ENCODE measurements around the gene ZNRF1. TPM values are rescaled to one million over a fixed set of nuclear protein-coding genes. Genes with fewer than 3 reads are reported as not detected.

Gene ZNRF1
- total RNA-seq, 4 donors from 2014 or later: 8.3 to 17.3 (median 13.2) TPM

DNA sequence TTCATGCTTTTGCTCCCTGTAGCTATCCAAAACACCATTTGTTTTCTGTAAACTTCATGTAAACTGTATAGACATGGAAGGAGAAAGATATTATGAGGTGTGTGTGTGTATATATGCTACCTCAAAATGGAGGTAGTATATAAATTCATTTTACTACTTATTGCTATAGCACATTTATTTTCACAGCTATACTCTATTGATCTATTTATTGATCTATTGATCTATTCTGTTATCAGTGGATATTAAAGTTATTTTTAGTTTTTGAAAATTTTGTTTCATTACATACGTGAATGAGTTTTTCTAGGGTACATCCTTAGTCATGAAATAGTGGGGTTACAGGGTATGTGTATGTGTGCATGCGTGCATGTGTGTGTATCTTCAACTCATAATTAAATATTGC is 15.5 kb downstream of the ZNRF1 start:
- TF ChIP-seq, protein P1, sequence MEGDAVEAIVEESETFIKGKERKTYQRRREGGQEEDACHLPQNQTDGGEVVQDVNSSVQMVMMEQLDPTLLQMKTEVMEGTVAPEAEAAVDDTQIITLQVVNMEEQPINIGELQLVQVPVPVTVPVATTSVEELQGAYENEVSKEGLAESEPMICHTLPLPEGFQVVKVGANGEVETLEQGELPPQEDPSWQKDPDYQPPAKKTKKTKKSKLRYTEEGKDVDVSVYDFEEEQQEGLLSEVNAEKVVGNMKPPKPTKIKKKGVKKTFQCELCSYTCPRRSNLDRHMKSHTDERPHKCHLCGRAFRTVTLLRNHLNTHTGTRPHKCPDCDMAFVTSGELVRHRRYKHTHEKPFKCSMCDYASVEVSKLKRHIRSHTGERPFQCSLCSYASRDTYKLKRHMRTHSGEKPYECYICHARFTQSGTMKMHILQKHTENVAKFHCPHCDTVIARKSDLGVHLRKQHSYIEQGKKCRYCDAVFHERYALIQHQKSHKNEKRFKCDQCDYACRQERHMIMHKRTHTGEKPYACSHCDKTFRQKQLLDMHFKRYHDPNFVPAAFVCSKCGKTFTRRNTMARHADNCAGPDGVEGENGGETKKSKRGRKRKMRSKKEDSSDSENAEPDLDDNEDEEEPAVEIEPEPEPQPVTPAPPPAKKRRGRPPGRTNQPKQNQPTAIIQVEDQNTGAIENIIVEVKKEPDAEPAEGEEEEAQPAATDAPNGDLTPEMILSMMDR (IDR thresholded peaks at IDR 0.05; ENCODE audit: low read depth): no peak

DNA sequence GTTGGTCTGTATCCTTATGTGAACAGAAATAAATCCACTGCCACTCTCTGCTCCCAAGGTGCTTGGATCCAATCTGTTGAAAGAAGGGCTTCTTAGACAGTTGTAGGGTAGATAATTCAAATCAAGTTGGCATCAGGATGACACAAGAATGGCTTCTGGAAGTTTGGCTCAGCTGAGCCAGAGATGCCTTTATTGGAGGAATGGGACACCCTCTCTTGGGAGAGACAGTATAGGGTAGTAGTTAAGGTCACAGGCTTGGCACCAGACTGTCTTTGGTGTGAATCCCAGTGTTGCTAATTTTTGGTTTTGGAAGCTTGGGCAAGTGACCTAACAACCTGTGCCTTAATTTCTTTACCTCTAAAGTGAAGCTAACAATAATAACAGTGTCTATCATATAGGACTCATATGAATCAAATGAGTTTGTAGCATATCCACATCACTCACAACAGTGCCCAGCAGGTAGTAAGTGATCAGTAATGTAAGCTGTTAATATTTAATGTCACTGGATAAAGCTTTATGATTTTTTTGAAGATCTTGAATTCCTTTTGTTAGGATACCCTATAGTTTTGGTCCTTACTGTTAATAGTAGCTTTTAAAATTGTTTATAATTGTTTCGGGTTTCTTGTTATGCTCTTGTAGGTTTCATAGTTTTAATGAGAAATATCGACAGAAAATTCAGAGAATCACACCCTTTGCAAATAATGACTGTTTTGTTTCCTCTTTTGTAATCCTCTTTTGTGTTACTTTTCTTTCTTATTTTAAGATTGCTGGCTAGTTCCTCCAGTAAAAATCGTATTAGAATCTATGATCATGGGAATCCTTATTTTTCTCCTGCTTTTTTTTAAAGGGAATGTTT is 19.1 kb downstream of the ZNRF1 start:
- TF ChIP-seq, protein P1 (IDR thresholded peaks at IDR 0.05; ENCODE audit: low read depth): no peak

DNA sequence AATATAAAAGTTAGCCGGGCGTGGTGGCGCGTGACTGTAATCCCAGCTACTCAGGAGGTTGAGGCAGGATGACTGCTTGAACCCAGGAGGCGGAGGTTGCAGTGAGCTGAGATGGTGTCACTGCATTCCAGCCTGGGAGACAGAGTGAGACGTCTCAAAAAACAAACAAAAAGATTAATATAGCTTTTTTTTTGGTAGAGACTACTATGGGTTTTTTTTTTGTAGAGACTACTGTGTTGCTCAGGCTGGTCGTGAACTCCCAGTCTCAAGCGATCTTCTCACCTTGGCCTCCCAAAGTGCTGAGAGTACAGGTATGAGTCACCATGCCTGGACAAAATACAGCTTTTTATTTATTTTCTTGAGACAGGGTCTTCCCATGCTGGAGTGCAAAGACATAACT is 20.2 kb downstream of the ZNRF1 start:
- TF ChIP-seq, protein P1 (IDR thresholded peaks at IDR 0.05; ENCODE audit: low read depth): no peak

DNA sequence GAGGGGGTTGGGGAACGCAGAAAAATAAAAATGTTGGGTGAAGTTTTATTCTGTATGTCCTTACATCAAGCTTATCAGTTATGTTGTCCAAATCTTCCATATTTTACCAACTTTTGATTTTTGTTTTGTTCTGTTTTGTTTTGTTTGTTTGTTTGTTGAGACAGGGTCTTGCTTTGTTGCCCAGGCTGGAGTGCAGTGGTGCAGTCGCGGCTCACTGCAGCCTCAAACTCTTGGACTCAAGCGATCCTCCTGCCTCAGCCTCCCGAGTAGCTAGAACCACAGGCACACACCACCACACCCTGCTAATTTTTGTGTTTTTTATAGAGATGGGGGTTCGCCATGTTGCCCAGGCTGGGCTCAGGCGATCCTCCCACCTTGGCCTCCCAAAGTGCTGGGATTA is 20.8 kb downstream of the ZNRF1 start:
- TF ChIP-seq, protein P1 (IDR thresholded peaks at IDR 0.05; ENCODE audit: low read depth): no peak

DNA sequence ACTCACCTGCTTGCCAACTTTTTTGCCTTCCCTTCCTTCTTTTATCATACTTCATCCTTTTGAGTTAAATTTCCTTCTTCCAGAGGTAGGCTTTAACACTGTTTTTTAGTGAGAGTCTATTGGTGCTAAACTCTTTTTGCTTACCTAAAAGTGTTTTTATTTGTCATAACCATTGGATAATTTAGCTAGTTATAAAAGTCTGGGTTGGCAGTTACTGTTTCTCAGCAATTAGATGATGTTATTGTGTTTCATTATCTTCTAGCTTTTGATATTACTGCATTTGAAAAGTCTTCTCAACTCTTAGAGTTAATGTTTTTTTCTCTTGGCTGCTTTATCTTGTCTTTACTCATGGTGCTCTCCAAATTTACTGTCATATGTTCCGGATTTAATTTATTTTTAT is 22.6 kb downstream of the ZNRF1 start:
- TF ChIP-seq, protein P1 (IDR thresholded peaks at IDR 0.05; ENCODE audit: low read depth): no peak

DNA sequence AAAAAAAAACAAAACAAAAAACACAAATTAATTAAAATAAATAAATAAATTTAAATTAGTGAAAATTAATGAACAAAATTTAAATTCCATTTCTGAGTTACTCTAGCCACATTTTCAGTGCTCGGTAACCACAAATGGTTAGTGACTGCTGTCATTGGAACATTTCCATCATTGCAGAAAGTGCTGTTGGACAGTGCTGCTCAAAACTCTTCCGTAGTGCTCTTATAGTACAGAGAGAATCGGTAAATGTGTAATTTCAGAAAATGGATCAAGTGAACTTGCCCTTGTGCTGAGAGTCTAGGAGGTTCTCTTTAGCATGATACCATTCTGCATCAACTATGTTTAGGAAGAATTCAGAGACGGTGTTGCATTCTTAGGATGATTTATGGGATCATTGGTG is 23.7 kb downstream of the ZNRF1 start:
- TF ChIP-seq, protein P1 (IDR thresholded peaks at IDR 0.05; ENCODE audit: low read depth): no peak

DNA sequence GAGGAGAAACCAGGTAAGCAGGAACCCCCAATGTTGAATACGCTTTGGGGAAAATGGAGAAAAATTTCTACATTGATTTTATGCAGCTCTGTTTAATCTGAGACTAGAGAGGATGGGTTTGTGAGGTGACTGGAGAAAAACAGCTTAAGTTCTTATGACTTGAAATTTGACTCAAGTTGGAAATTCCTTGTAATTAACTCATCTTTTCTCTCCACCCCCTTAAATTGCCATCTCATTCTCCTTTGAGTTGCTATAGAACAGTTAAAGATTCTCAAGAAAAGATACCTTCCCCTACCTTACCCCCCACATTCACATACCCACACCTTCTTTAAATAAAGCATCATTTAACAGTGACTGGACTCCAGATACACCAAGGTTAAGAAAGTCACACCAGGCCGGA is 24.2 kb downstream of the ZNRF1 start:
- TF ChIP-seq, protein P1 (IDR thresholded peaks at IDR 0.05; ENCODE audit: low read depth): no peak

Measured in subcutaneous adipose tissue (tissue), 4 donors.